ENCODE data around the gene FOXK1. TPM values are rescaled to one million over a fixed set of nuclear protein-coding genes. Genes with fewer than 3 reads are reported as not detected.

FOXK1 gene
- total and polyA plus RNA-seq, 4 experiments from 2014 or later: 1.3 to 53.3 (median 29.0) TPM

GRCh38 chr7:4655896-4656295 is 26.2 kb upstream of the FOXK1 start:
- Histone ChIP-seq H3K9me3 (ENCODE audit: control insufficient read depth in 1 of 2, low read length in 2 of 2) (no peaks in the 10 kb centered on the region), H3K4me3 (ENCODE audit: low read length in 2 of 2) (no peak overlapping the region), H3K36me3 (ENCODE audit: insufficient read depth, low read length) (no peaks in the 10 kb centered on the region), H3K27ac (ENCODE audit: low read depth, low read length) (no peak overlapping the region), H3K4me1 (ENCODE audit: insufficient read depth, low read length) (no peaks in the 10 kb centered on the region), H3K27me3 (ENCODE audit: insufficient read depth, low read length) (no peaks in the 10 kb centered on the region)
- H3K36me3 Mint-ChIP-seq: peaks cover 5 to 7% of the 10 kb centered on the region in 2 donors
- intact Hi-C loops (cut with micrococcal nuclease): no loop called here
- no peak overlapping the region for H3K4me3 Mint-ChIP-seq
- H3K9me3 Mint-ChIP-seq: peaks cover 3 to 35% (median 25%) of the 10 kb centered on the region in 8 donors
- H3K27me3 Mint-ChIP-seq: peaks cover 0 to 7% of the 10 kb centered on the region in 2 donors
- ChIA-PET CTCF (ENCODE audit: partially characterized antibody) (no interaction called here), POLR2A (ENCODE audit: partially characterized antibody) (interaction anchor here (1.9 kb wide), 1 partner anchor 14 kb away, joined by 5 read pairs; no protein-coding TSS in a partner anchor)
- H3K4me1 Mint-ChIP-seq: peaks cover 0 to 5% (median under 1%) of the 10 kb centered on the region in 4 donors
- H3K27ac Mint-ChIP-seq: no peak overlapping the region
- DNase-seq: no peak

GRCh38 chr7:4657640-4658417 is 24.3 kb upstream of the FOXK1 start:
- Histone ChIP-seq H3K9me3 (ENCODE audit: control insufficient read depth in 1 of 2, low read length in 2 of 2) (no peaks in the 10 kb centered on the region), H3K27ac (ENCODE audit: low read depth, low read length) (no peak overlapping the region), H3K36me3 (ENCODE audit: insufficient read depth, low read length) (no peaks in the 10 kb centered on the region), H3K27me3 (ENCODE audit: insufficient read depth, low read length) (no peaks in the 10 kb centered on the region), H3K4me1 (ENCODE audit: insufficient read depth, low read length) (no peaks in the 10 kb centered on the region), H3K4me3 (ENCODE audit: low read length in 2 of 2) (no peak overlapping the region)
- ChIA-PET POLR2A (ENCODE audit: partially characterized antibody) (no interaction called here), CTCF (ENCODE audit: partially characterized antibody) (no interaction called here)
- Mint-ChIP-seq H3K9me3 (peaks cover 3 to 36% (median 26%) of the 10 kb centered on the region in 8 donors), H3K27ac (no peak overlapping the region), H3K36me3 (peaks cover 5 to 7% of the 10 kb centered on the region in 2 donors), H3K4me3 (no peak overlapping the region), H3K27me3 (peaks cover 0 to 7% of the 10 kb centered on the region in 2 donors), H3K4me1 (peaks cover 0 to 5% (median under 1%) of the 10 kb centered on the region in 4 donors)
- DNase-seq: no peak
- intact Hi-C loops (cut with micrococcal nuclease): no loop called here

GRCh38 chr7:4659551-4660286 is 22.4 kb upstream of the FOXK1 start:
- CTCF ChIA-PET (ENCODE audit: partially characterized antibody): interaction anchor here (1.4 kb wide), 1 partner anchor 427 kb away, joined by 3 read pairs; no protein-coding TSS in a partner anchor
- Mint-ChIP-seq H3K27ac (peak overlapping the region in 1 of 7 donors; percentile 48), H3K4me1 (peaks cover 0 to 5% (median under 1%) of the 10 kb centered on the region in 4 donors), H3K27me3 (peaks cover 0 to 7% of the 10 kb centered on the region in 2 donors), H3K9me3 (peaks cover 3 to 36% (median 26%) of the 10 kb centered on the region in 8 donors), H3K36me3 (peaks cover 5 to 7% of the 10 kb centered on the region in 2 donors), H3K4me3 (no peak overlapping the region)
- intact Hi-C loops (cut with micrococcal nuclease): no loop called here
- Histone ChIP-seq H3K27me3 (ENCODE audit: insufficient read depth, low read length) (no peaks in the 10 kb centered on the region), H3K36me3 (ENCODE audit: insufficient read depth, low read length) (no peaks in the 10 kb centered on the region), H3K27ac (ENCODE audit: low read depth, low read length) (no peak overlapping the region), H3K9me3 (ENCODE audit: control insufficient read depth in 1 of 2, low read length in 2 of 2) (no peaks in the 10 kb centered on the region), H3K4me1 (ENCODE audit: insufficient read depth, low read length) (no peaks in the 10 kb centered on the region), H3K4me3 (ENCODE audit: low read length in 2 of 2) (no peak overlapping the region)
- POLR2A ChIA-PET (ENCODE audit: partially characterized antibody): interaction anchor here (1.5 kb wide), 1 partner anchor 18 kb away, joined by 5 read pairs; no protein-coding TSS in a partner anchor
- DNase-seq: no peak

GRCh38 chr7:4661871-4662270 is 20.2 kb upstream of the FOXK1 start:
- Mint-ChIP-seq H3K4me3 (no peak overlapping the region), H3K9me3 (peaks cover 3 to 31% (median 23%) of the 10 kb centered on the region in 8 donors), H3K27ac (no peak overlapping the region), H3K36me3 (peaks cover 5 to 6% of the 10 kb centered on the region in 2 donors), H3K27me3 (peaks cover 0 to 2% of the 10 kb centered on the region in 2 donors), H3K4me1 (peaks cover 0 to 5% (median under 1%) of the 10 kb centered on the region in 4 donors)
- Histone ChIP-seq H3K36me3 (ENCODE audit: insufficient read depth, low read length) (no peaks in the 10 kb centered on the region), H3K4me3 (ENCODE audit: low read length in 2 of 2) (no peak overlapping the region), H3K27me3 (ENCODE audit: insufficient read depth, low read length) (no peaks in the 10 kb centered on the region), H3K27ac (ENCODE audit: low read depth, low read length) (no peak overlapping the region), H3K4me1 (ENCODE audit: insufficient read depth, low read length) (no peaks in the 10 kb centered on the region), H3K9me3 (ENCODE audit: control insufficient read depth in 1 of 2, low read length in 2 of 2) (no peaks in the 10 kb centered on the region)
- intact Hi-C loops (cut with micrococcal nuclease): no loop called here
- ChIA-PET POLR2A (ENCODE audit: partially characterized antibody) (no interaction called here), CTCF (ENCODE audit: partially characterized antibody) (interaction anchor here (1.3 kb wide), 1 partner anchor 12 kb away, joined by 3 read pairs; no protein-coding TSS in a partner anchor)
- no peak for DNase-seq

GRCh38 chr7:4663239-4664018 is 18.7 kb upstream of the FOXK1 start:
- no peak overlapping the region for H3K4me3 Mint-ChIP-seq
- peaks cover 5 to 6% of the 10 kb centered on the region in 2 donors for H3K36me3 Mint-ChIP-seq
- H3K36me3 ChIP-seq (ENCODE audit: insufficient read depth, low read length): no peaks in the 10 kb centered on the region
- ChIA-PET POLR2A (ENCODE audit: partially characterized antibody) (no interaction called here), CTCF (ENCODE audit: partially characterized antibody) (interaction anchor here (1.3 kb wide), 1 partner anchor 10 kb away, joined by 3 read pairs; no protein-coding TSS in a partner anchor)
- DNase-seq: no peak
- H3K27ac Mint-ChIP-seq: peak overlapping the region in 1 of 7 donors; percentile 19
- peaks cover 3 to 25% (median 15%) of the 10 kb centered on the region in 8 donors for H3K9me3 Mint-ChIP-seq
- H3K27ac ChIP-seq (ENCODE audit: low read depth, low read length): no peak overlapping the region
- intact Hi-C loops (cut with micrococcal nuclease): no loop called here
- no peaks in the 10 kb centered on the region for H3K27me3 Mint-ChIP-seq
- H3K4me3 ChIP-seq (ENCODE audit: low read length in 2 of 2): no peak overlapping the region
- H3K4me1 ChIP-seq (ENCODE audit: insufficient read depth, low read length): no peaks in the 10 kb centered on the region
- no peaks in the 10 kb centered on the region for H3K27me3 ChIP-seq (ENCODE audit: insufficient read depth, low read length)
- H3K9me3 ChIP-seq (ENCODE audit: control insufficient read depth in 1 of 2, low read length in 2 of 2): no peaks in the 10 kb centered on the region
- peaks cover 0 to 5% (median under 1%) of the 10 kb centered on the region in 4 donors for H3K4me1 Mint-ChIP-seq

- Histone ChIP-seq H3K4me1 (ENCODE audit: insufficient read depth, low read length) (no peaks in the 10 kb centered on the region), H3K4me3 (ENCODE audit: low read length in 2 of 2) (no peak overlapping the region), H3K27me3 (ENCODE audit: insufficient read depth, low read length) (no peaks in the 10 kb centered on the region), H3K9me3 (ENCODE audit: control insufficient read depth in 1 of 2, low read length in 2 of 2) (no peaks in the 10 kb centered on the region), H3K36me3 (ENCODE audit: insufficient read depth, low read length) (no peaks in the 10 kb centered on the region), H3K27ac (ENCODE audit: low read depth, low read length) (no peak overlapping the region)
- intact Hi-C loops (cut with micrococcal nuclease): no loop called here
- no peaks in the 10 kb centered on the region for H3K4me1 Mint-ChIP-seq
- DNase-seq: no peak
- no peak overlapping the region for H3K27ac Mint-ChIP-seq
- no peak overlapping the region for H3K4me3 Mint-ChIP-seq
- ChIA-PET POLR2A (ENCODE audit: partially characterized antibody) (interaction anchor here (0.6 kb wide), 1 partner anchor 21 kb away, joined by 3 read pairs; no protein-coding TSS in a partner anchor), CTCF (ENCODE audit: partially characterized antibody) (no interaction called here)
- no peaks in the 10 kb centered on the region for H3K36me3 Mint-ChIP-seq
- no peaks in the 10 kb centered on the region for H3K27me3 Mint-ChIP-seq
- peaks cover 0 to 9% (median 3%) of the 10 kb centered on the region in 8 donors for H3K9me3 Mint-ChIP-seq
Measured at GRCh38 chr7:4665661-4666060, 16.4 kb upstream of the FOXK1 start.
